ENCODE measurements around the gene AGR3. TPM values are rescaled to one million over a fixed set of nuclear protein-coding genes. Genes with fewer than 3 reads are reported as not detected.
"Not testable (repeated sequence)": the region's sequence is repeated elsewhere in the genome, so short reads cannot be mapped to it uniquely, and the experiment has no call there.

The AGR3 gene
- total RNA-seq, 2 experiments from 2014 or later, result not detected

DNA sequence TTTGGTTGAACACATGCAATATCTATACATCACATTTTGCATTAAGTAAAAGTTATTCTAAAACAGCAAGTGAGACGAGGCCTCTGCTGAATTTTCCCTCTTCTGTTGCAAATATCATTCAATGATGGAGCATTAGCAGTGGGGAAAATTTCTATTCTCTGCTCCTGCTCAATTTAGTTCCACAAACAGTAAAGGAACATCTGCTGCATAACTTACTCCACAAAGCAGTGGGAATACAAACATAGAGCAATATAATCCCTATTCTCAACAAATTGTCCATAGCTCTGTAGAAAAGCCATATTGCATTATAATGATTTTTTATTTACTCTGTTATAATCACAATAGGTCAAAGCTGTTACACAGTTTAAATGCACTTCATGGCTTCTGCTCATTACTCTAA is 5.9 kb downstream of the AGR3 start:
- Mint-ChIP-seq H3K36me3 (no peaks in the 10 kb centered on the region), H3K27ac (no peak overlapping the region), H3K4me1 (no peaks in the 10 kb centered on the region), H3K9me3 (no peaks in the 10 kb centered on the region), H3K27me3 (peaks cover 9% of the 10 kb centered on the region), H3K4me3 (no peak overlapping the region)
- POLR2A ChIA-PET, result no interaction called here
- DNase-seq (no peak), ATAC-seq (ENCODE audit: low read depth) (no peak)

- ATAC-seq (ENCODE audit: low read depth) (no peak), DNase-seq (no peak)
- no peak overlapping the region for H3K4me3 Mint-ChIP-seq
- no peaks in the 10 kb centered on the region for H3K9me3 Mint-ChIP-seq
- no peaks in the 10 kb centered on the region for H3K4me1 Mint-ChIP-seq
- H3K36me3 Mint-ChIP-seq, result no peaks in the 10 kb centered on the region
- H3K27ac Mint-ChIP-seq, result no peak overlapping the region
- H3K27me3 Mint-ChIP-seq, result peaks cover 10% of the 10 kb centered on the region
- POLR2A ChIA-PET, result no interaction called here
Measured at GRCh38 chr7:16874066-16874465, 7.7 kb downstream of the AGR3 start.

GRCh38 chr7:16867328-16867727 is 14.5 kb downstream of the AGR3 start:
- Mint-ChIP-seq H3K4me3 (no peak overlapping the region), H3K4me1 (no peaks in the 10 kb centered on the region)

DNA sequence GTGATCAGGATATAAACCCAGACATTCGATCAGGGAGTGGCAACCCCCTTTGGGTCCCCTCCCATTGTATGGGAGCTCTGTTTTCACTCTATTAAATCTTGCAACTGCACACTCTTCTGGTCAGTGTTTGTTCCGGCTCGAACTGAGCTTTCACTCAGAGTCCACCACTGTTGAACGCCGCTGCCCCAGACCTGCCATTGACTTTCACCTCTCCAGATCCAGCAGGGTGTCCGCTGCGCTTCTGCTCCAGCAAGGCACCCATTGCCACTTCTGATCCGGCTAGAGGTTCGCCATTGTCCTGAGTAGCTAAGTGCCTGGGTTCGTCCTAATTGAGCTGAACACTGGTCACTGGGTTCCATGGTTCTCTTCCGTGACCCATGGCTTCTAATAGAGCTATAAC is 28.6 kb downstream of the AGR3 start:
- POLR2A ChIA-PET; H3K9me3 Mint-ChIP-seq; H3K4me3 Mint-ChIP-seq; DNase-seq; H3K36me3 Mint-ChIP-seq; H3K4me1 Mint-ChIP-seq; ATAC-seq (ENCODE audit: low read depth); H3K27ac Mint-ChIP-seq: not testable (repeated sequence)
- H3K27me3 Mint-ChIP-seq, result peaks cover 28% of the 10 kb centered on the region

More at GRCh38 chr7:16867328-16867727, 14.5 kb downstream of the AGR3 start:
- no peak for ATAC-seq (ENCODE audit: low read depth)
- POLR2A ChIA-PET, result no interaction called here
- H3K27ac Mint-ChIP-seq, result no peak overlapping the region
- H3K36me3 Mint-ChIP-seq, result no peaks in the 10 kb centered on the region
- H3K9me3 Mint-ChIP-seq, result no peaks in the 10 kb centered on the region
- DNase-seq, result no peak
- peaks cover 5% of the 10 kb centered on the region for H3K27me3 Mint-ChIP-seq

- Mint-ChIP-seq H3K27me3 (peaks cover 32% of the 10 kb centered on the region), H3K4me1 (no peaks in the 10 kb centered on the region), H3K36me3 (no peaks in the 10 kb centered on the region), H3K9me3 (no peaks in the 10 kb centered on the region), H3K4me3 (no peak overlapping the region), H3K27ac (no peak overlapping the region)
- DNase-seq (no peak), ATAC-seq (ENCODE audit: low read depth) (no peak)
- POLR2A ChIA-PET, result no interaction called here
Measured at GRCh38 chr7:16851829-16852228, 30.0 kb downstream of the AGR3 start.

DNA sequence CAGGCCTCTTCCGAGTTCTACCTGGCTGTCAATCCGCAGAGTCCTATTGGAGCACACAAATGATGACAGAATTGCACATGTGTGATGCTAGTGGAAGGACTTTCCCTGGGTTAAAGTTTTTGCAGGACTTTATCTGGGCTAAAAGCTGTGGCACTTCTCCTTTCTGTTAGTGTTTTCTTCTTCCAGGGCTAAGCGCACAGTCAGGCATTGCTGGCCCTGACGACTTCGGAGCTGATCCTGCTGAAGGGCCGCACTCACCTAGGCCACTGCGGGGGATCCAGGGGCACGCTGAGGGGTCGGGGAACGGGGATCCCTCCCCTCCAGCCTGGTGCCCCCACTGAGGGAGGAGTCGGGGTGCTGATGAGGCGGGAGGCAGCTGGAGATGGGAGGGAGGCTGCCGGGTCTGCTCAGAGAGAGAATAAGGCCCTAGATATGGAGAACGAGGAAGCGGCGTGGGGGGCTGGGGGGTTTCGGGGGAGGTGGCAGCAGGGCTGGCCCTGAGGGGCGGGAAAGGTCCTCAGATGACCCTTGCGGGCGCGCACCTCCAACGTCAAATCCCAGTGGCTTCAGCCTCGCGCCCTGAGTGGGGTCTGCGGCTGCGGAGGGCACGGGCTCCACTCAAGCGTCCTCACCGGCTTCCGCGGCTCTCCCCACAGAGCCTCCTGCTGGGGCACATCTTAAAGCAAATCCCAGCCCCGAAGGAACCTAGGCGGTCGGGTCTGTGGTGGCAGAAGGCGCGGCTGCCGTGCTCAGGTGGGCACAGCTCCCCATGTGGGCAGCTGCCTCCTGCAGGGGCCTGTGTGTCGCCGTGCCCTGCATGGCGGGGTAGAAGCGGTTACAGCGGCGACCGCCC is 30.9 kb downstream of the AGR3 start:
- peaks cover 37% of the 10 kb centered on the region for H3K27me3 Mint-ChIP-seq
- no peak overlapping the region for H3K27ac Mint-ChIP-seq
- no peak overlapping the region for H3K4me3 Mint-ChIP-seq
- H3K9me3 Mint-ChIP-seq, result no peaks in the 10 kb centered on the region
- POLR2A ChIA-PET, result no interaction called here
- no peak for ATAC-seq (ENCODE audit: low read depth)
- H3K4me1 Mint-ChIP-seq, result no peaks in the 10 kb centered on the region
- H3K36me3 Mint-ChIP-seq, result no peaks in the 10 kb centered on the region
- no peak for DNase-seq

GRCh38 chr7:16849296-16850148 is 32.3 kb downstream of the AGR3 start:
- Mint-ChIP-seq H3K9me3 (no peaks in the 10 kb centered on the region), H3K27ac (no peak overlapping the region), H3K4me1 (no peaks in the 10 kb centered on the region), H3K4me3 (no peak overlapping the region), H3K27me3 (peaks cover 40% of the 10 kb centered on the region), H3K36me3 (no peaks in the 10 kb centered on the region)
- no peak for ATAC-seq (ENCODE audit: low read depth)
- DNase-seq, result no peak
- POLR2A ChIA-PET, result no interaction called here

GRCh38 chr7:16847381-16847860 is 34.4 kb downstream of the AGR3 start:
- Mint-ChIP-seq H3K36me3 (no peaks in the 10 kb centered on the region), H3K4me3 (no peak overlapping the region), H3K27me3 (peaks cover 36% of the 10 kb centered on the region), H3K4me1 (no peaks in the 10 kb centered on the region), H3K9me3 (no peaks in the 10 kb centered on the region), H3K27ac (no peak overlapping the region)
- DNase-seq, result no peak
- POLR2A ChIA-PET, result no interaction called here
- ATAC-seq (ENCODE audit: low read depth), result no peak

GRCh38 chr7:16846601-16847165 is 35.1 kb downstream of the AGR3 start:
- H3K4me3 Mint-ChIP-seq, result no peak overlapping the region
- H3K27ac Mint-ChIP-seq, result no peak overlapping the region
- H3K27me3 Mint-ChIP-seq, result peaks cover 32% of the 10 kb centered on the region
- POLR2A ChIA-PET, result no interaction called here
- DNase-seq, result no peak
- ATAC-seq (ENCODE audit: low read depth), result no peak
- no peaks in the 10 kb centered on the region for H3K36me3 Mint-ChIP-seq
- no peaks in the 10 kb centered on the region for H3K9me3 Mint-ChIP-seq
- no peaks in the 10 kb centered on the region for H3K4me1 Mint-ChIP-seq

DNA sequence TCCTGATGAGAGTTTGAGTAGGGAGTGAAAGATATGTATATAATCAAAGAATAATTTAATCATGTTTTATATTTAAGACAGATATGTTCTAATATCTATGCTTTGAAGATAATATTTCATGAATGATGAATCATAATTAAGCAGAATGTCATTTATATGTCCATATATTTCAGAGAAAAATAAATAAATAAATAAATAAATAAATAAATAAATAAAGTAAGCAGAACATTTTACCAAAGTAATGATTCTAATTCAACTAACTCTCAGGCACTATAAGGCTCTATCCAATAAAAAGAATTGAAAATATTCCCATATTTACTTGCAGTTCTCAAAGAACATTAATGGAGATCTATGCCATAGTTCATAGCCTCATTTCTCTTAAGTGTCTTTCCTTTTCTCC is 36.0 kb downstream of the AGR3 start:
- no peak for ATAC-seq (ENCODE audit: low read depth)
- Mint-ChIP-seq H3K9me3 (no peaks in the 10 kb centered on the region), H3K36me3 (no peaks in the 10 kb centered on the region), H3K4me1 (no peaks in the 10 kb centered on the region), H3K27ac (no peak overlapping the region), H3K4me3 (no peak overlapping the region), H3K27me3 (peaks cover 31% of the 10 kb centered on the region)
- DNase-seq, result no peak
- POLR2A ChIA-PET, result no interaction called here

- DNase-seq, result no peak
- H3K9me3 Mint-ChIP-seq, result no peaks in the 10 kb centered on the region
- no peak overlapping the region for H3K4me3 Mint-ChIP-seq
- ATAC-seq (ENCODE audit: low read depth), result no peak
- no peaks in the 10 kb centered on the region for H3K4me1 Mint-ChIP-seq
- POLR2A ChIA-PET, result no interaction called here
- H3K27me3 Mint-ChIP-seq, result peaks cover 20% of the 10 kb centered on the region
- no peaks in the 10 kb centered on the region for H3K36me3 Mint-ChIP-seq
- H3K27ac Mint-ChIP-seq, result no peak overlapping the region
Measured at GRCh38 chr7:16841681-16842080, 40.1 kb downstream of the AGR3 start.

DNA sequence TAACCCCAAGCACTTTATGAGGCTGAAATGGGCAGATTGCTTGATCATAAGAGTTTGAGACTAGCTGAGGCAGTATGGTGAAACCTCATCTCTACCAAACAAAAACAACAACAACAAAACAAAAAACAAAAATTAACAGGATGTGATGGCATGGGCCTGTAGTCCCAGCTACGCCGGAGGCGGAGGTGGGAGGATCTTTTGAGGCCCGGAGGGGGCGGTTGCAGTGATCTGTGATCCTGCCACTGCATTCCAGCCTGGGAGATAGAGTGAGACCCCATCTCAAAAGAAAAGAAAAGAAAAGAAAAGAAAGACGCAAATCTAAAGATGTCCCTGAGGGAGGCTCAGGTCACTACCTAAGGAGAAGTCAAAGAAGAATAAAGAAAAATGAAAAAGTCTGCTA is 41.7 kb downstream of the AGR3 start:
- no peak for DNase-seq
- POLR2A ChIA-PET, result no interaction called here
- no peak overlapping the region for H3K4me3 Mint-ChIP-seq
- no peaks in the 10 kb centered on the region for H3K9me3 Mint-ChIP-seq
- no peak for ATAC-seq (ENCODE audit: low read depth)
- peaks cover 11% of the 10 kb centered on the region for H3K27me3 Mint-ChIP-seq
- H3K36me3 Mint-ChIP-seq, result no peaks in the 10 kb centered on the region
- H3K4me1 Mint-ChIP-seq, result no peaks in the 10 kb centered on the region
- H3K27ac Mint-ChIP-seq, result no peak overlapping the region

DNA sequence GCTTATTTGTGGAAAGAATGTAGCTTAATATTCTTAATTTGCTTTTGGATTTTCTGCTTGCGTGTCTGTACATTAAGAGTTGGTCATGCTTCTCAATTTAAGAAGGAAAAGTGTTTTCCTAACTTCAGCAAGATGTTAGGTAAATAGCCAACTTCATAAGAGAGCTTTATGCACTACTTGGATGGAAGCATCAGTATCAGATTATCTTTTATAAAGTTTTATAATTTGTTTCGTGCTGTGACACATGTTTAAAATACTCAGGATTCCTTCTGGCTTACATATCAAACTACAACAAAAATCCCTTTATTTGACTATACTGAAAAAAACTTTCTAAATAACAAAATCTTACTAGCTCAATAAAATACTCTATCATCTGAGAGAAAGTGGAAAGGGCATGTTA is 42.1 kb downstream of the AGR3 start:
- no peak for DNase-seq
- H3K36me3 Mint-ChIP-seq, result no peaks in the 10 kb centered on the region
- POLR2A ChIA-PET, result no interaction called here
- no peaks in the 10 kb centered on the region for H3K4me1 Mint-ChIP-seq
- no peak overlapping the region for H3K4me3 Mint-ChIP-seq
- no peak overlapping the region for H3K27ac Mint-ChIP-seq
- H3K9me3 Mint-ChIP-seq, result no peaks in the 10 kb centered on the region
- no peak for ATAC-seq (ENCODE audit: low read depth)
- H3K27me3 Mint-ChIP-seq, result peaks cover 11% of the 10 kb centered on the region

GRCh38 chr7:16838891-16839290 is 42.9 kb downstream of the AGR3 start:
- Mint-ChIP-seq H3K4me3 (no peak overlapping the region), H3K9me3 (no peaks in the 10 kb centered on the region), H3K27me3 (peaks cover 11% of the 10 kb centered on the region), H3K27ac (no peak overlapping the region), H3K4me1 (no peaks in the 10 kb centered on the region), H3K36me3 (no peaks in the 10 kb centered on the region)
- POLR2A ChIA-PET, result no interaction called here
- ATAC-seq (ENCODE audit: low read depth), result no peak
- no peak for DNase-seq
